ENCODE results near the gene CBX3. TPM values are rescaled to one million over a fixed set of nuclear protein-coding genes. Genes with fewer than 3 reads are reported as not detected.

The CBX3 gene
- total and polyA plus RNA-seq, 8 donors: 92.2 to 313 (median 273) TPM

GRCh38 chr7:26189697-26190096, 11.8 kb upstream of the CBX3 start:
- ATAC-seq (no peak), DNase-seq (no peak)
- Histone ChIP-seq H3K27ac (no peak overlapping the region), H3K36me3 (peaks cover 0 to 98% of the 10 kb centered on the region in 2 donors), H3K27me3 (no peaks in the 10 kb centered on the region), H3K9me3 (no peaks in the 10 kb centered on the region), H3K4me3 (no peak overlapping the region), H3K4me1 (peaks cover 17 to 62% of the 10 kb centered on the region in 2 donors)
- intact Hi-C loops (cut with DNase I): loop anchor here in 1 of 2 donors (10.0 kb wide), 1 partner anchor 105 kb away; no protein-coding TSS in a partner anchor
- no peak for TF ChIP-seq CTCF (IDR thresholded peaks at IDR 0.05)

- TF ChIP-seq CTCF (IDR thresholded peaks at IDR 0.05): no peak
- Histone ChIP-seq H3K4me1 (peaks cover 23 to 69% of the 10 kb centered on the region in 2 donors), H3K4me3 (no peak overlapping the region), H3K36me3 (peaks cover 0 to 98% of the 10 kb centered on the region in 2 donors), H3K9me3 (no peaks in the 10 kb centered on the region), H3K27me3 (no peaks in the 10 kb centered on the region), H3K27ac (no peak overlapping the region)
- intact Hi-C loops (cut with DNase I): loop anchor here in 1 of 2 donors (10.0 kb wide), 1 partner anchor 106 kb away; no protein-coding TSS in a partner anchor
- ATAC-seq (no peak), DNase-seq (no peak)
These were observed 11.1 kb upstream of the CBX3 start for GRCh38 chr7:26190417-26190869.

GRCh38 chr7:26191233-26191973, 10.1 kb upstream of the CBX3 start:
- Histone ChIP-seq H3K9me3 (no peaks in the 10 kb centered on the region), H3K36me3 (peaks cover 0 to 100% of the 10 kb centered on the region in 2 donors)

GRCh38 chr7:26191974-26192479, 9.5 kb upstream of the CBX3 start:
- Histone ChIP-seq H3K36me3 (peaks cover 0 to 100% of the 10 kb centered on the region in 2 donors), H3K4me1 (peaks cover 38 to 77% of the 10 kb centered on the region in 2 donors)
- intact Hi-C loops (cut with DNase I): loop anchor here in 1 of 2 donors (10.0 kb wide), 1 partner anchor 107 kb away; no protein-coding TSS in a partner anchor

More at GRCh38 chr7:26191233-26191973, 10.1 kb upstream of the CBX3 start:
- ATAC-seq (no peak), DNase-seq (no peak)
- Histone ChIP-seq H3K27ac (no peak overlapping the region), H3K4me3 (no peak overlapping the region), H3K27me3 (no peaks in the 10 kb centered on the region), H3K4me1 (peaks cover 32 to 77% of the 10 kb centered on the region in 2 donors)
- no peak for TF ChIP-seq CTCF (IDR thresholded peaks at IDR 0.05)
- intact Hi-C loops (cut with DNase I): loop anchor here in 1 of 2 donors (10.0 kb wide), 1 partner anchor 107 kb away; no protein-coding TSS in a partner anchor

More at GRCh38 chr7:26191974-26192479, 9.5 kb upstream of the CBX3 start:
- ATAC-seq: no peak
- Histone ChIP-seq H3K27ac (no peak overlapping the region), H3K4me3 (no peak overlapping the region), H3K27me3 (no peaks in the 10 kb centered on the region), H3K9me3 (no peaks in the 10 kb centered on the region)
- no peak for TF ChIP-seq CTCF (IDR thresholded peaks at IDR 0.05)
- no peak for DNase-seq

Measured in left lung (tissue), 10 donors.